H1 (cell line): ENCODE measurements around the gene ACOT6.

Experiments used
- BCL11A ChIP-seq, 2 experiments: IDR thresholded peaks; one replicate each; pipeline ENCODE4 v1.6.1; 2011; ENCODE audit warnings: low read depth in 2 of 2, low read length in 2 of 2, mild to moderate bottlenecking in 2 of 2
- CBX8 ChIP-seq: fragments of 300-800, 300-1000 bp; sonication (generic); IDR thresholded peaks from 2 replicates; pipeline ENCODE4 v1.7.1; 2016; ENCODE audit warnings: low read depth, low read length, borderline replicate concordance
- EGR1 ChIP-seq: IDR thresholded peaks from 2 replicates; pipeline ENCODE4 v1.6.1; 2011; ENCODE audit warnings: low read depth, low read length, borderline replicate concordance
- HDAC2 ChIP-seq, 2 experiments: fragments of 300-600 bp in 1 of 2; sonication (generic) in 1 of 2; IDR thresholded peaks; 2 replicates each; pipeline ENCODE4 v1.6.1; 2011 to 2012; ENCODE audit warnings: low read depth in 2 of 2, low read length in 2 of 2, mild to moderate bottlenecking in 2 of 2, moderate library complexity in 2 of 2, borderline replicate concordance in 1 of 2, inconsistent platforms in 1 of 2
- POU5F1 ChIP-seq: IDR thresholded peaks from 2 replicates; pipeline ENCODE4 v1.6.1; 2011; ENCODE audit warnings: low read depth, mild to moderate bottlenecking, low read length, moderate library complexity
- RFX5 ChIP-seq: IDR thresholded peaks from 2 replicates; pipeline ENCODE4 v1.6.1; 2011; ENCODE audit warnings: low read depth, low read length, improper control_type of control experiment, borderline replicate concordance
- SP1 ChIP-seq: IDR thresholded peaks from 2 replicates; pipeline ENCODE4 v1.6.1; 2011; ENCODE audit warnings: low read depth, low read length
- ZNF274 ChIP-seq: IDR thresholded peaks from 2 replicates; pipeline ENCODE4 v1.7.0; 2012; ENCODE audit warnings: low read length, borderline replicate concordance; ENCODE audit errors: extremely low read depth
- TF ChIP-seq, protein P1 (sequence below), 3 experiments: IDR thresholded peaks; 1 replicate in 2 of 3; 2 replicates in 1 of 3; pipeline versions ENCODE4 v1.5.1 to v1.6.1; 2011; ENCODE audit warnings: low read length in 3 of 3, mild to moderate bottlenecking in 3 of 3, inconsistent platforms in 2 of 3, low read depth in 1 of 3, moderate library complexity in 1 of 3; ENCODE audit not compliant: insufficient read depth in 1 of 3; ENCODE audit errors: control extremely low read depth in 1 of 3

DNA sequence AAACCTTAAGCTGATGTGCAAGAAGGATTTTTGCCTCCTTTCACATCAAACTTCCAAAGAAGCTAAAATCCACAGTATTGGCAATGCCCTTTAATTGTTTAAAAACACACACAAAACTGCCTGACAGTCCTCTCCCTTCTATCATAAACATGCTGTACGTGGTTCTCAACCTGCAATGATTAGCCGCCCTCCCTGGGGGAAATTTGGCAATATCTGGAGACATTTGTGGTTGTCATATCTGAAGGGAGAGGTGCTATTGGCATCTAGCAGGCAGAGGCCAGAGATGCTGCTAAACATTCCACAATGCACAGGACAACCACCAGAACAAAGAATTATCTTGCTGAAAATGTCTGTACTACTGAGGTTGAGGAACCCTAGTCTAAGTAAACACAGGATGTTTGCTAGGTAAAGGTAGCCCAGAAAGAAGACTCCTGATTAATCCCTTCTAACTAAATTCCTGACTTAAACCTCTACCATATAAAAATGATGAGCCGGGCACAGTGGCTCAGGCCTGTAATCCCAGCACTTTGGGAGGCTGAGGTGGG, 1.2 kb downstream of the ACOT6 start:
- no peak for TF ChIP-seq POU5F1
- TF ChIP-seq BCL11A (IDR thresholded peaks at IDR 0.05; ENCODE audit: low read depth in 2 of 2, low read length in 2 of 2), result no peak
- TF ChIP-seq, protein P1, sequence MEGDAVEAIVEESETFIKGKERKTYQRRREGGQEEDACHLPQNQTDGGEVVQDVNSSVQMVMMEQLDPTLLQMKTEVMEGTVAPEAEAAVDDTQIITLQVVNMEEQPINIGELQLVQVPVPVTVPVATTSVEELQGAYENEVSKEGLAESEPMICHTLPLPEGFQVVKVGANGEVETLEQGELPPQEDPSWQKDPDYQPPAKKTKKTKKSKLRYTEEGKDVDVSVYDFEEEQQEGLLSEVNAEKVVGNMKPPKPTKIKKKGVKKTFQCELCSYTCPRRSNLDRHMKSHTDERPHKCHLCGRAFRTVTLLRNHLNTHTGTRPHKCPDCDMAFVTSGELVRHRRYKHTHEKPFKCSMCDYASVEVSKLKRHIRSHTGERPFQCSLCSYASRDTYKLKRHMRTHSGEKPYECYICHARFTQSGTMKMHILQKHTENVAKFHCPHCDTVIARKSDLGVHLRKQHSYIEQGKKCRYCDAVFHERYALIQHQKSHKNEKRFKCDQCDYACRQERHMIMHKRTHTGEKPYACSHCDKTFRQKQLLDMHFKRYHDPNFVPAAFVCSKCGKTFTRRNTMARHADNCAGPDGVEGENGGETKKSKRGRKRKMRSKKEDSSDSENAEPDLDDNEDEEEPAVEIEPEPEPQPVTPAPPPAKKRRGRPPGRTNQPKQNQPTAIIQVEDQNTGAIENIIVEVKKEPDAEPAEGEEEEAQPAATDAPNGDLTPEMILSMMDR (IDR thresholded peaks at IDR 0.05; ENCODE audit: control extremely low read depth in 1 of 3, insufficient read depth in 1 of 3, low read depth in 1 of 3, low read length in 3 of 3), result no peak
- TF ChIP-seq ZNF274, result no peak
- no peak for TF ChIP-seq RFX5
- no peak for TF ChIP-seq HDAC2 (IDR thresholded peaks at IDR 0.05; ENCODE audit: borderline replicate concordance in 1 of 2, low read depth in 2 of 2, low read length in 2 of 2)
- TF ChIP-seq EGR1, result no peak
- TF ChIP-seq CBX8, result no peak
- no peak for TF ChIP-seq SP1
